Endothelial cell of umbilical vein (primary cell): ENCODE data around the gene RTKN. TPM values are rescaled to one million over a fixed set of nuclear protein-coding genes. Genes with fewer than 3 reads are reported as not detected.

Source experiments
- BruUV-seq: library from RNA; stranded (reverse); fragments of 400-500 nt; replicated peaks from 2 replicates; lab custom pipeline; 2021; lab: Mats Ljungman, UMichigan
- CTCF ChIA-PET: fragments of 300-600, 350-600 bp; sonication (Branson Sonifier 250); formaldehyde crosslinking; loops from one replicate; lab custom pipeline; 2021; ENCODE audit warnings: antibody characterized with exemption, inconsistent platforms; lab: Charles Lee
- POLR2A ChIA-PET: fragments of 300-600, 350-600 bp; sonication (Branson Sonifier 250); formaldehyde crosslinking; loops from one replicate; lab custom pipeline; 2021; ENCODE audit warnings: antibody characterized with exemption, inconsistent platforms; lab: Charles Lee
- DNase-seq: peaks from one replicate; pipeline ENCODE4 v3.0.0-alpha.2; 2011; ENCODE audit warnings: low read depth, low spot score
- FAIRE-seq: peaks from 2 replicates; lab custom pipeline; 2011; peaks lifted over from hg19 to GRCh38; lab: Jason Lieb, UNC
- H2AFZ ChIP-seq: 2 replicates; pipeline ENCODE4 v1.6.0; 2012; ENCODE audit warnings: low read depth, low read length, control low read depth, inconsistent platforms
- H3K27ac ChIP-seq: 2 replicates; pipeline ENCODE4 v1.5.1; 2011; ENCODE audit warnings: low read depth, mild to moderate bottlenecking, control low read depth, low read length, moderate library complexity; ENCODE audit not compliant: insufficient read depth
- H3K27me3 ChIP-seq, 2 experiments: 2 replicates each; pipeline versions ENCODE4 v1.6.0 to v1.6.1; 2011; ENCODE audit warnings: low read length in 2 of 2, mixed read lengths in 1 of 2; ENCODE audit not compliant: control insufficient read depth in 2 of 2, insufficient read depth in 2 of 2
- H3K36me3 ChIP-seq, 2 experiments: 2 replicates in 1 of 2; 3 replicates in 1 of 2; pipeline ENCODE4 v1.5.1; 2011; ENCODE audit warnings: low read length in 2 of 2, mild to moderate bottlenecking in 1 of 2, moderate library complexity in 1 of 2; ENCODE audit not compliant: control insufficient read depth in 2 of 2, insufficient read depth in 2 of 2; ENCODE audit errors: extremely low read depth in 1 of 2
- H3K4me1 ChIP-seq: 3 replicates; pipeline ENCODE4 v1.5.1; 2011; ENCODE audit warnings: mild to moderate bottlenecking, low read length; ENCODE audit not compliant: control insufficient read depth, insufficient read depth; ENCODE audit errors: extremely low read depth
- H3K4me2 ChIP-seq: 2 replicates; pipeline ENCODE4 v1.6.1; 2011; ENCODE audit warnings: low read length, control low read depth, mixed read lengths; ENCODE audit not compliant: insufficient read depth
- H3K4me3 ChIP-seq, 3 experiments: fragments of 200-600 bp in 1 of 3; sonication (generic), shearing (Covaris generic) in 1 of 3; replicated peaks in 1 of 3; 2 replicates each; pipeline ENCODE4 v1.5.1; 2011 to 2016; ENCODE audit warnings: control low read depth in 3 of 3, low read length in 3 of 3, mild to moderate bottlenecking in 2 of 3, inconsistent platforms in 1 of 3, low read depth in 1 of 3, moderate library complexity in 1 of 3; ENCODE audit not compliant: insufficient read depth in 1 of 3
- H3K79me2 ChIP-seq: 2 replicates; pipeline ENCODE4 v1.6.0; 2012; ENCODE audit warnings: low read length, inconsistent platforms; ENCODE audit not compliant: control insufficient read depth, insufficient read depth
- H3K9ac ChIP-seq: replicated peaks from 2 replicates; pipeline ENCODE3; 2011; ENCODE audit warnings: low read length, control low read depth; ENCODE audit not compliant: insufficient read depth; ENCODE audit errors: extremely low read depth
- H3K9me1 ChIP-seq: replicated peaks from 3 replicates; pipeline ENCODE4 v1.6.0; 2011; ENCODE audit warnings: mild to moderate bottlenecking, low read length; ENCODE audit not compliant: control insufficient read depth, insufficient read depth; ENCODE audit errors: extremely low read depth
- H3K9me3 ChIP-seq: replicated peaks from 2 replicates; pipeline ENCODE4 v1.5.1; 2012; ENCODE audit warnings: low read length, inconsistent platforms; ENCODE audit not compliant: control insufficient read depth, insufficient read depth
- H4K20me1 ChIP-seq: replicated peaks from 2 replicates; pipeline ENCODE3; 2011; ENCODE audit warnings: mild to moderate bottlenecking, low read length; ENCODE audit not compliant: control insufficient read depth, insufficient read depth; ENCODE audit errors: extremely low read depth
- CTCF ChIP-seq, 2 donors: IDR thresholded peaks; 1 replicate in 1 of 2; 2 replicates in 1 of 2; pipeline ENCODE4 v1.5.1; 2011; ENCODE audit warnings: low read length in 2 of 2, mild to moderate bottlenecking in 2 of 2, moderate library complexity in 2 of 2, control low read depth in 1 of 2, inconsistent platforms in 1 of 2, low read depth in 1 of 2; ENCODE audit not compliant: insufficient read depth in 1 of 2; ENCODE audit errors: extremely low read depth in 1 of 2
- EZH2 ChIP-seq: IDR thresholded peaks from 2 replicates; pipeline ENCODE4 v1.6.1; 2012; ENCODE audit warnings: borderline replicate concordance, low read depth, mild to moderate bottlenecking, moderate library complexity, low read length, inconsistent platforms; ENCODE audit not compliant: severe bottlenecking
- FOS ChIP-seq: IDR thresholded peaks from 2 replicates; pipeline ENCODE4 v1.6.1; 2011; ENCODE audit warnings: mild to moderate bottlenecking, low read length, moderate library complexity, borderline replicate concordance; ENCODE audit not compliant: insufficient read depth
- GATA2 ChIP-seq: IDR thresholded peaks from 2 replicates; pipeline ENCODE4 v1.7.0; 2011; ENCODE audit warnings: low read depth, mild to moderate bottlenecking, moderate library complexity, mixed read lengths, low read length; ENCODE audit not compliant: insufficient read length, insufficient read depth
- JUN ChIP-seq: IDR thresholded peaks from 2 replicates; pipeline ENCODE4 v1.6.1; 2011; ENCODE audit warnings: borderline replicate concordance, low read depth; ENCODE audit not compliant: insufficient read length, insufficient read depth
- MAX ChIP-seq: IDR thresholded peaks from 2 replicates; pipeline ENCODE4 v1.6.1; 2011; ENCODE audit not compliant: insufficient read depth, insufficient read length
- MYC ChIP-seq: IDR thresholded peaks from one replicate; pipeline ENCODE4 v1.6.1; 2011; ENCODE audit warnings: mild to moderate bottlenecking, low read depth, low read length
- POLR2A ChIP-seq: IDR thresholded peaks from 2 replicates; pipeline ENCODE4 v1.6.1; 2012; ENCODE audit warnings: low read depth, mild to moderate bottlenecking, control low read depth, low read length
- POLR2AphosphoS5 ChIP-seq: IDR thresholded peaks from 2 replicates; pipeline ENCODE4 v1.6.1; 2012; ENCODE audit warnings: low read depth, mild to moderate bottlenecking, control low read depth, low read length, moderate library complexity; ENCODE audit not compliant: insufficient read depth
- dilution Hi-C: fragments of 300-500 bp; cut with MboI; formaldehyde crosslinking; loops from one replicate; pipeline ENCODE4 v1.15.0; 2019; ENCODE audit warnings: low sequenced_read_pairs; ENCODE audit not compliant: extremely low pct_ligation_motif_present
- intact Hi-C: fragments of 100-400 bp; cut with micrococcal nuclease; formaldehyde crosslinking; loops from one replicate; pipeline ENCODE4 v1.10.0; 2022
- polyA plus RNA-seq, 4 experiments: library from polyadenylated mRNA; depleted of rRNA in 3 of 4; stranded (reverse) in 3 of 4; unstranded in 1 of 4; fragments of >200 nt; gene quantifications; 2 replicates each; pipeline versions ENCODE4 v1.2.1 to v1.2.3, GENCODE V29; 2011 to 2012; ENCODE audit warnings: missing spikeins in 1 of 4
- total RNA-seq: library from RNA; stranded (reverse); gene quantifications from 2 replicates; pipeline ENCODE4 v1.2.3, GENCODE V29; 2021

RTKN gene
- total and polyA plus RNA-seq, 2 donors (not counting 3 experiments of a cell fraction or from before 2014, with no cell fraction given), result 20.0 to 20.7 TPM

GRCh38 chr2:74401891-74402290, 39.8 kb downstream of the RTKN start:
- H3K4me1 ChIP-seq, result no peaks in the 10 kb centered on the region
- no peaks in the 10 kb centered on the region for H3K9me1 ChIP-seq
- intact Hi-C loops, result loop anchor here (2.0 kb wide), 1 partner anchor 151 kb away; no protein-coding TSS in a partner anchor
- DNase-seq (no peak), FAIRE-seq (no peak)
- H3K27ac ChIP-seq, result no peak overlapping the region
- dilution Hi-C loops, result no loop called here
- H3K9ac ChIP-seq, result no peak overlapping the region
- H3K27me3 ChIP-seq, result peaks cover 3 to 8% of the 10 kb centered on the region in 2 experiments
- H3K4me2 ChIP-seq, result no peak overlapping the region
- no TSS peak for BruUV-seq
- H3K36me3 ChIP-seq, result no peaks in the 10 kb centered on the region
- H3K9me3 ChIP-seq, result no peaks in the 10 kb centered on the region
- no peaks in the 10 kb centered on the region for H3K79me2 ChIP-seq
- TF ChIP-seq FOS (no peak), POLR2AphosphoS5 (no peak), JUN (no peak), EZH2 (no peak), GATA2 (no peak), POLR2A (no peak), MAX (no peak), MYC (no peak), CTCF (IDR thresholded peaks at IDR 0.05; ENCODE audit: extremely low read depth in 1 of 2, insufficient read depth in 1 of 2, low read depth in 1 of 2, low read length in 2 of 2) (no peak)
- no peaks in the 10 kb centered on the region for H4K20me1 ChIP-seq
- POLR2A ChIA-PET, result no interaction called here
- no peak overlapping the region for H3K4me3 ChIP-seq
- CTCF ChIA-PET, result interaction anchor here (0.9 to 3.0 kb wide), 8 partner anchors 11 to 578 kb away, joined by 3 to 22 read pairs (median 4); partner anchors contain the start of genes CCDC142 and TTC31
- H2AFZ ChIP-seq, result no peak overlapping the region
